ENCODE measurements around the gene MYMX. TPM values are rescaled to one million over a fixed set of nuclear protein-coding genes. Genes with fewer than 3 reads are reported as not detected.

MYMX gene
- total and polyA plus RNA-seq, 2 of the 13 experiments (the other 11 are each of a cell fraction or from before 2014, with no cell fraction given) = not detected

DNA sequence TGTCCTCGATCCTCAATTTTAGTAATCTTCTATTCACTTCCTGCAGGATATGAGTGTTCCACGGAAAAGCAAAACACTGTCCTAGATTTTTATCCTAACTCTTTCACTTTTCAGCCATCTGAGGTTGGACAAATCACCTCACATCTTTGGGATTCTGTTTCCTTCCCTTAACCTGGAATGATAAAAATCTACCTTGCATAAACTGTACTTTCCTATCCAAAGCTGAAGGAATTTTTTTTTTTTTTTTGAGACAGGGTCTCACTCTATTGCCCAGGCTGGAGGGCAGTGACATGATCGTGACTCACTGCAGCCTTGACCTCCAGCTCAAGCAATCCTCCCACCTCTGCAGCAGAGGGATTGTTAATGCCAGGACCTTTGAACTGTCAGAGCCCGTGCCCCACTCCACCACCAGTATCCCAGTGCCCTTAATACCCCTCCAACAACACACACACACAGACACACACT, 37.6 kb upstream of the MYMX start (continued):
- TF ChIP-seq, protein P1, sequence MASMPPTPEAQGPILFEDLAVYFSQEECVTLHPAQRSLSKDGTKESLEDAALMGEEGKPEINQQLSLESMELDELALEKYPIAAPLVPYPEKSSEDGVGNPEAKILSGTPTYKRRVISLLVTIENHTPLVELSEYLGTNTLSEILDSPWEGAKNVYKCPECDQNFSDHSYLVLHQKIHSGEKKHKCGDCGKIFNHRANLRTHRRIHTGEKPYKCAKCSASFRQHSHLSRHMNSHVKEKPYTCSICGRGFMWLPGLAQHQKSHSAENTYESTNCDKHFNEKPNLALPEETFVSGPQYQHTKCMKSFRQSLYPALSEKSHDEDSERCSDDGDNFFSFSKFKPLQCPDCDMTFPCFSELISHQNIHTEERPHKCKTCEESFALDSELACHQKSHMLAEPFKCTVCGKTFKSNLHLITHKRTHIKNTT (CRISPR knock-in tag; IDR thresholded peaks at IDR 0.05) = no peak
- TF ChIP-seq, protein P2, sequence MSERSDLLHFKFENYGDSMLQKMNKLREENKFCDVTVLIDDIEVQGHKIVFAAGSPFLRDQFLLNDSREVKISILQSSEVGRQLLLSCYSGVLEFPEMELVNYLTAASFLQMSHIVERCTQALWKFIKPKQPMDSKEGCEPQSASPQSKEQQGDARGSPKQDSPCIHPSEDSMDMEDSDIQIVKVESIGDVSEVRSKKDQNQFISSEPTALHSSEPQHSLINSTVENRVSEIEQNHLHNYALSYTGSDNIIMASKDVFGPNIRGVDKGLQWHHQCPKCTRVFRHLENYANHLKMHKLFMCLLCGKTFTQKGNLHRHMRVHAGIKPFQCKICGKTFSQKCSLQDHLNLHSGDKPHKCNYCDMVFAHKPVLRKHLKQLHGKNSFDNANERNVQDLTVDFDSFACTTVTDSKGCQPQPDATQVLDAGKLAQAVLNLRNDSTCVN (CRISPR knock-in tag; IDR thresholded peaks at IDR 0.05; ENCODE audit: borderline replicate concordance) = no peak
- TF ChIP-seq ERF (CRISPR knock-in tag; IDR thresholded peaks at IDR 0.05) (no peak), SATB2 (CRISPR knock-in tag; IDR thresholded peaks at IDR 0.05) (no peak), TCF7L2 (IDR thresholded peaks at IDR 0.05; ENCODE audit: low read depth, low read length) (no peak), ZNF382 (CRISPR knock-in tag; IDR thresholded peaks at IDR 0.05; ENCODE audit: borderline replicate concordance) (no peak), BCL6 (CRISPR knock-in tag; IDR thresholded peaks at IDR 0.05) (no peak), SP5 (CRISPR knock-in tag; IDR thresholded peaks at IDR 0.05; ENCODE audit: borderline replicate concordance, low read depth) (peak; percentile 50), NKX3-1 (CRISPR knock-in tag; IDR thresholded peaks at IDR 0.05) (no peak), ZNF230 (CRISPR knock-in tag; IDR thresholded peaks at IDR 0.05) (no peak), SUZ12 (IDR thresholded peaks at IDR 0.05; ENCODE audit: low read depth, low read length) (no peak), ZSCAN22 (CRISPR knock-in tag; IDR thresholded peaks at IDR 0.05) (no peak), MTF1 (CRISPR knock-in tag; IDR thresholded peaks at IDR 0.05) (no peak), CBX2 (IDR thresholded peaks at IDR 0.05; ENCODE audit: low read depth, low read length) (no peak), CBX2 (CRISPR knock-in tag; IDR thresholded peaks at IDR 0.05; ENCODE audit: low read depth) (0 out of 2 replicates have a peak, but pooled peaks have one; percentile 33)
- TF ChIP-seq, protein P3, sequence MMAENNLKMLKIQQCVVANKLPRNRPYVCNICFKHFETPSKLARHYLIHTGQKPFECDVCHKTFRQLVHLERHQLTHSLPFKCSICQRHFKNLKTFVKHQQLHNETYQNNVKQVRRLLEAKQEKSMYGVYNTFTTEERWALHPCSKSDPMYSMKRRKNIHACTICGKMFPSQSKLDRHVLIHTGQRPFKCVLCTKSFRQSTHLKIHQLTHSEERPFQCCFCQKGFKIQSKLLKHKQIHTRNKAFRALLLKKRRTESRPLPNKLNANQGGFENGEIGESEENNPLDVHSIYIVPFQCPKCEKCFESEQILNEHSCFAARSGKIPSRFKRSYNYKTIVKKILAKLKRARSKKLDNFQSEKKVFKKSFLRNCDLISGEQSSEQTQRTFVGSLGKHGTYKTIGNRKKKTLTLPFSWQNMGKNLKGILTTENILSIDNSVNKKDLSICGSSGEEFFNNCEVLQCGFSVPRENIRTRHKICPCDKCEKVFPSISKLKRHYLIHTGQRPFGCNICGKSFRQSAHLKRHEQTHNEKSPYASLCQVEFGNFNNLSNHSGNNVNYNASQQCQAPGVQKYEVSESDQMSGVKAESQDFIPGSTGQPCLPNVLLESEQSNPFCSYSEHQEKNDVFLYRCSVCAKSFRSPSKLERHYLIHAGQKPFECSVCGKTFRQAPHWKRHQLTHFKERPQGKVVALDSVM (CRISPR knock-in tag; IDR thresholded peaks at IDR 0.05) = no peak
- TF ChIP-seq, protein P4, sequence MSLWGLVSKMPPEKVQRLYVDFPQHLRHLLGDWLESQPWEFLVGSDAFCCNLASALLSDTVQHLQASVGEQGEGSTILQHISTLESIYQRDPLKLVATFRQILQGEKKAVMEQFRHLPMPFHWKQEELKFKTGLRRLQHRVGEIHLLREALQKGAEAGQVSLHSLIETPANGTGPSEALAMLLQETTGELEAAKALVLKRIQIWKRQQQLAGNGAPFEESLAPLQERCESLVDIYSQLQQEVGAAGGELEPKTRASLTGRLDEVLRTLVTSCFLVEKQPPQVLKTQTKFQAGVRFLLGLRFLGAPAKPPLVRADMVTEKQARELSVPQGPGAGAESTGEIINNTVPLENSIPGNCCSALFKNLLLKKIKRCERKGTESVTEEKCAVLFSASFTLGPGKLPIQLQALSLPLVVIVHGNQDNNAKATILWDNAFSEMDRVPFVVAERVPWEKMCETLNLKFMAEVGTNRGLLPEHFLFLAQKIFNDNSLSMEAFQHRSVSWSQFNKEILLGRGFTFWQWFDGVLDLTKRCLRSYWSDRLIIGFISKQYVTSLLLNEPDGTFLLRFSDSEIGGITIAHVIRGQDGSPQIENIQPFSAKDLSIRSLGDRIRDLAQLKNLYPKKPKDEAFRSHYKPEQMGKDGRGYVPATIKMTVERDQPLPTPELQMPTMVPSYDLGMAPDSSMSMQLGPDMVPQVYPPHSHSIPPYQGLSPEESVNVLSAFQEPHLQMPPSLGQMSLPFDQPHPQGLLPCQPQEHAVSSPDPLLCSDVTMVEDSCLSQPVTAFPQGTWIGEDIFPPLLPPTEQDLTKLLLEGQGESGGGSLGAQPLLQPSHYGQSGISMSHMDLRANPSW (CRISPR knock-in tag; IDR thresholded peaks at IDR 0.05; ENCODE audit: borderline replicate concordance) = no peak
- TF ChIP-seq, protein P5, sequence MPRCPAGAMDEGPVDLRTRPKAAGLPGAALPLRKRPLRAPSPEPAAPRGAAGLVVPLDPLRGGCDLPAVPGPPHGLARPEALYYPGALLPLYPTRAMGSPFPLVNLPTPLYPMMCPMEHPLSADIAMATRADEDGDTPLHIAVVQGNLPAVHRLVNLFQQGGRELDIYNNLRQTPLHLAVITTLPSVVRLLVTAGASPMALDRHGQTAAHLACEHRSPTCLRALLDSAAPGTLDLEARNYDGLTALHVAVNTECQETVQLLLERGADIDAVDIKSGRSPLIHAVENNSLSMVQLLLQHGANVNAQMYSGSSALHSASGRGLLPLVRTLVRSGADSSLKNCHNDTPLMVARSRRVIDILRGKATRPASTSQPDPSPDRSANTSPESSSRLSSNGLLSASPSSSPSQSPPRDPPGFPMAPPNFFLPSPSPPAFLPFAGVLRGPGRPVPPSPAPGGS (CRISPR knock-in tag; IDR thresholded peaks at IDR 0.05) = no peak
- TF ChIP-seq, protein P6, sequence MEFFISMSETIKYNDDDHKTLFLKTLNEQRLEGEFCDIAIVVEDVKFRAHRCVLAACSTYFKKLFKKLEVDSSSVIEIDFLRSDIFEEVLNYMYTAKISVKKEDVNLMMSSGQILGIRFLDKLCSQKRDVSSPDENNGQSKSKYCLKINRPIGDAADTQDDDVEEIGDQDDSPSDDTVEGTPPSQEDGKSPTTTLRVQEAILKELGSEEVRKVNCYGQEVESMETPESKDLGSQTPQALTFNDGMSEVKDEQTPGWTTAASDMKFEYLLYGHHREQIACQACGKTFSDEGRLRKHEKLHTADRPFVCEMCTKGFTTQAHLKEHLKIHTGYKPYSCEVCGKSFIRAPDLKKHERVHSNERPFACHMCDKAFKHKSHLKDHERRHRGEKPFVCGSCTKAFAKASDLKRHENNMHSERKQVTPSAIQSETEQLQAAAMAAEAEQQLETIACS (CRISPR knock-in tag; IDR thresholded peaks at IDR 0.05) = no peak
- TF ChIP-seq, protein P7, sequence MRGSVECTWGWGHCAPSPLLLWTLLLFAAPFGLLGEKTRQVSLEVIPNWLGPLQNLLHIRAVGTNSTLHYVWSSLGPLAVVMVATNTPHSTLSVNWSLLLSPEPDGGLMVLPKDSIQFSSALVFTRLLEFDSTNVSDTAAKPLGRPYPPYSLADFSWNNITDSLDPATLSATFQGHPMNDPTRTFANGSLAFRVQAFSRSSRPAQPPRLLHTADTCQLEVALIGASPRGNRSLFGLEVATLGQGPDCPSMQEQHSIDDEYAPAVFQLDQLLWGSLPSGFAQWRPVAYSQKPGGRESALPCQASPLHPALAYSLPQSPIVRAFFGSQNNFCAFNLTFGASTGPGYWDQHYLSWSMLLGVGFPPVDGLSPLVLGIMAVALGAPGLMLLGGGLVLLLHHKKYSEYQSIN (CRISPR knock-in tag; IDR thresholded peaks at IDR 0.05; ENCODE audit: borderline replicate concordance) = no peak
